GM18517 (cell line): ENCODE data around the gene IRF9.

Experiments
- ATAC-seq: cut with Tn5 transposase; IDR thresholded peaks from one replicate; pipeline ENCODE4 v1.9.1; 2021; ENCODE audit warnings: mild to moderate bottlenecking, moderate library complexity; ENCODE audit not compliant: unreplicated experiment

IRF9 gene

DNA sequence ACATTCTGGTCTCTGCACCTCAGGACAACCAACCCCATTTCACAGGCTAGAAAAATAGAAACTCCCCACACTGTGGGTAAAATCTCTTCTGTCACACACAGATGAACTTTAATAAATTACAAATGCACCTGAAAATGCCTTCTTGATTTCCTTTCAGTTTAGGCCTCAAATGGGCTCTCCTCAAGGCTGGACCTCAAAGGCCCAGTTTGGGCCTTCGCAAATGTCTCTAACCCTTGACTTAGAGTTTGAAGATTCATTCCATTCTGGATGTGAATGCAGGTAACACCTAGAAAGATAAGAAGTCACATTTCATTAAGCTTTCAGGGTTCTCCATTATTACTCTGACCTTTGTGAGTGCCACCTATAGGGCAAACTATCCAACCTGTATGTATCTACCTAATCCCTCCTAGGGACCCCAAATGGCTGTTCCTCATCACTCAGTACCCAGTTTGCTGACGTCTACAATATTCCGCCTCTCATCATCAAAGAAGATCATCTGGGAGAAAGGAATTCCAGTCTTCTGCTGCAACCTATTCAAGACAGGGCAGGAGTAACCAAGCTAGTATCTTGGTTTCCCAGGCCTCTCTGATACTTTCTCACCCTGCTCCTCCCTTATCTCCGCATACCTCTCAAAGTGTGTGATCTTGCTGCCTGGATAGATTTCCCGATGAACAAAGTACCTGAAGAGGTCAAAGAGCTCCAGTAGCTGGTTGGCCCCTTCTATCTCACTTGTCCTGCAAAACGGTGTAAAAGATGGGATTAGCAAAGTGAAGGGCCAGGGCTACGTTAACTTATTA lies 53.0 kb downstream of the IRF9 start:
- no peak for ATAC-seq

DNA sequence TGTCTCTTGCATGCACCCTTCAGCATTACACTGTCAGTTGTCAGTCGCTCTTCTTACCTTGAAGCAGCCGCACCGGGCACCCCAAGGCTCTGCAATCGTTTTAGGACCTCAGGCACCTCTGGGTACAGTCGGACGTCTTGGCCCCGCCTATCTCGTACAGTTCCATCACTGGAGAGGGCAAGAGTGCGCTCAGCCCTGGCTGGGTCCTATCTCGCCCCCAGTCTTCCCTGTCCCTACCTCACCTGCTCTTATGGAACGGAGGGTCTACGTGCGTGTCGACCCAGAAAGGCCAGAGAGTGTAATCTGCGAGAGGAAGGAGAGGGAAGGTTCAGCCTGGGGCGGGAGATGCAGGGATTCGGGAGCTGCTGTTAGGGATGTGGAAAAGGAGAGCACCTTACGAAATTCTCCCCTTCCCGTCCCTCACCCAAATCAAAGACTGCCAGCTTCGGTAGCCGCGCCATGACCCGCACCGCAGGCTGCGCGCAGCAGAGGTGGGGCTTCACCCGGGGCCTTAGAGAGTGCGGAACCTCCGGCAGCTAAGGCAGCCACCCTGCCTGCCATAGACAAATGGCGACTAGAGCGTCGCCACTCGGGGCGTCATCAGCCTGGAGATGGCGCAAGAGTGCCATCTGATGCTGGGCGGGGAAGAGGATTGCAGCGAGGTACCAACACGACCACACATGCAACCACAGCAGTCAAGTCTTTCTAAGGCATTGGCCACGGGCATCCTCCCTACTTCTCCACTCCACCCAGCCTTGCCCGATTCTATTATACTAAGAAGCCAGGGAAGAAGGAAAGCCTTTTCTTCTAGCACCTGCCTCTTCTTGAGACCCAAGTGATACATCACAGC lies 54.7 kb downstream of the IRF9 start, which contains the start of gene MDP1:
Gene MDP1 (minus strand): TSS at position 572 of the 850 bp plus-strand sequence. CDS start 111 bp downstream, at position 461.
- peak; percentile 48 for ATAC-seq
